ENCODE measurements around the gene KLK1. TPM values are rescaled to one million over a fixed set of nuclear protein-coding genes. Genes with fewer than 3 reads are reported as not detected.

Gene KLK1
- total RNA-seq, 1 donor from 2014 or later, result 2.7 TPM

DNA sequence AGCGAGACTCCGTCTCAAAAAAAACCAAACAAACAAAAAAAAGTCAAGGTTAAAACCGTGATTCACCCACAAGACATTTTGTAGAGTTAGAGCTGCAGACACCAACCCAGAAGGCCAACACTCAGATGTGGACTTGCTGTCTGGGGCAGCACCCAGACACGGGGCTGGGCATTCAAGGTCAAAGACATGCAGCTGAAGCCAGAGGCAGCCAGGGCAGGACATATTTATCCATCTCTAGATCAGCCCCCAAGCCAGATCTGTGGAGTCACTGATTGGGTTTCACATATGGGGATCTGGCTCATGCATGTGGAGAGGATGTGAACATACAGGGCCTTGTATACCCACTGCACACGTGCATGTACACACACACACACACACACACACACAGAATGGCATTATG lies 6.2 kb upstream of the KLK1 start:
- Mint-ChIP-seq H3K27ac (ENCODE audit: unreplicated experiment) (peak overlapping the region; percentile 24), H3K27me3 (ENCODE audit: unreplicated experiment) (peaks cover 7% of the 10 kb centered on the region), H3K4me1 (ENCODE audit: unreplicated experiment) (no peaks in the 10 kb centered on the region), H3K9me3 (ENCODE audit: unreplicated experiment) (peaks cover 6% of the 10 kb centered on the region), H3K36me3 (ENCODE audit: low read depth, unreplicated experiment) (no peaks in the 10 kb centered on the region), H3K4me3 (ENCODE audit: unreplicated experiment) (no peak overlapping the region)
- no peak for DNase-seq (ENCODE audit: low spot score)
- TF ChIP-seq, protein P1, sequence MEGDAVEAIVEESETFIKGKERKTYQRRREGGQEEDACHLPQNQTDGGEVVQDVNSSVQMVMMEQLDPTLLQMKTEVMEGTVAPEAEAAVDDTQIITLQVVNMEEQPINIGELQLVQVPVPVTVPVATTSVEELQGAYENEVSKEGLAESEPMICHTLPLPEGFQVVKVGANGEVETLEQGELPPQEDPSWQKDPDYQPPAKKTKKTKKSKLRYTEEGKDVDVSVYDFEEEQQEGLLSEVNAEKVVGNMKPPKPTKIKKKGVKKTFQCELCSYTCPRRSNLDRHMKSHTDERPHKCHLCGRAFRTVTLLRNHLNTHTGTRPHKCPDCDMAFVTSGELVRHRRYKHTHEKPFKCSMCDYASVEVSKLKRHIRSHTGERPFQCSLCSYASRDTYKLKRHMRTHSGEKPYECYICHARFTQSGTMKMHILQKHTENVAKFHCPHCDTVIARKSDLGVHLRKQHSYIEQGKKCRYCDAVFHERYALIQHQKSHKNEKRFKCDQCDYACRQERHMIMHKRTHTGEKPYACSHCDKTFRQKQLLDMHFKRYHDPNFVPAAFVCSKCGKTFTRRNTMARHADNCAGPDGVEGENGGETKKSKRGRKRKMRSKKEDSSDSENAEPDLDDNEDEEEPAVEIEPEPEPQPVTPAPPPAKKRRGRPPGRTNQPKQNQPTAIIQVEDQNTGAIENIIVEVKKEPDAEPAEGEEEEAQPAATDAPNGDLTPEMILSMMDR (IDR thresholded peaks at IDR 0.05; ENCODE audit: unreplicated experiment), result no peak

DNA sequence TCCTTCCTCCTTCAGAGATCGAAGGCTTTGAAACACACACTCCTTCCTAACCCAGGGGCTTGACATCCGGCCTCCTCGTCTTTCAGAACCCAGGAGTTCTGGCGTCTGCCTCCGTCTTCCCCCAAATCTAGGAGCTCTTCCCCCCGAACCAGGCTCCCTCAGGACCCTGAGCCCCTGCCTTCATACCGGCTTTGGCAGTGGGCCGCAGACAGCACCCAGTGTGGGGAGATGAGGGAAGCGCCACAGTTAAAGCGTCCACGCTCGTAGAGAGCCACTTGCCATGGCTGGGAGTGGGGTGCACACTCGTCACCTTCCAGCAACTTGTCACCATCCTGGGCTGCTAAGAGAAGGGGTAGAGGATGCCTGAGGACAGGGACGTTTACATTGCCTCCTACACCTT lies 3.9 kb upstream of the KLK1 start:
- Mint-ChIP-seq H3K9me3 (ENCODE audit: unreplicated experiment) (peaks cover 6% of the 10 kb centered on the region), H3K4me3 (ENCODE audit: unreplicated experiment) (no peak overlapping the region), H3K27me3 (ENCODE audit: unreplicated experiment) (peaks cover 9% of the 10 kb centered on the region), H3K36me3 (ENCODE audit: low read depth, unreplicated experiment) (no peaks in the 10 kb centered on the region), H3K27ac (ENCODE audit: unreplicated experiment) (no peak overlapping the region), H3K4me1 (ENCODE audit: unreplicated experiment) (no peaks in the 10 kb centered on the region)
- DNase-seq (ENCODE audit: low spot score), result no peak
- TF ChIP-seq, protein P1 (IDR thresholded peaks at IDR 0.05; ENCODE audit: unreplicated experiment), result no peak

DNA sequence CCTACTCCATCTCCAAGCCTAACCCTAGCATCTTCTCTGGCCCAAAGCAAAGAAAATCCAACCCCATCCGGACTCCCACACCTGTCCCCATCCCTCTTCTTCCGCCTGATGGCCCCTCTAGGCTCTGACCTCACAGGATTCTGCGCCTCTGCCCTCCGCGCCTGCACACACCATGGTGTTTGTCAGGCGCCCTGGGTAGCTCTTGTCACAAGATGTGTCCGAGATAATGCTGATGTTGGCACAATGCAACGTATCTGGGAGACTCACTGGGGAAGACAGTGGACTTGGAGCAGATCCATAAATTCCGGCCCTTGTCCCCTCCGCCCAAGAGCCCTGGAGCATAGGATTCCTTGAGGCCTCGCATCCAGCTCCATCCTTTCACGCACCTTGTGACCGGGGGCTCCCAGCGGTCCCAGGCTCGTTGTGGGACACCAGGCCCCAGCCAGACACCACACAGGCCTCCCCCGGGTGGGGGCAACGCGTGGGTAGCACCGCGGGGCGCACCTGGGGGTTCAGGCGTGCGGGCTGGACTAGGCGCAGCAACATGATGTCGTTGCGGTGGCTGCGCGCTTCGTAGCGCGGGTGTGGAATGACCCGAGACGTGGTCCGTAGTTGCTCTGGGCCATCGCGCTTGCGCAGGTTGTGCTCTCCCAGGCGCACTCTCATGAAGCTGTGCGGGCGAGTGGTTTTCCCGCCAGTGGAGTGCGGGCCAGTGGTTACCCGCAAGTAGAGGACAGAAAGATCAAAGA lies 3.1 kb upstream of the KLK1 start:
- TF ChIP-seq, protein P1 (IDR thresholded peaks at IDR 0.05; ENCODE audit: unreplicated experiment), result no peak
- Mint-ChIP-seq H3K27ac (ENCODE audit: unreplicated experiment) (no peak overlapping the region), H3K4me3 (ENCODE audit: unreplicated experiment) (no peak overlapping the region), H3K27me3 (ENCODE audit: unreplicated experiment) (peaks cover 14% of the 10 kb centered on the region), H3K36me3 (ENCODE audit: low read depth, unreplicated experiment) (no peaks in the 10 kb centered on the region), H3K9me3 (ENCODE audit: unreplicated experiment) (peaks cover 6% of the 10 kb centered on the region), H3K4me1 (ENCODE audit: unreplicated experiment) (no peaks in the 10 kb centered on the region)
- DNase-seq (ENCODE audit: low spot score), result no peak

DNA sequence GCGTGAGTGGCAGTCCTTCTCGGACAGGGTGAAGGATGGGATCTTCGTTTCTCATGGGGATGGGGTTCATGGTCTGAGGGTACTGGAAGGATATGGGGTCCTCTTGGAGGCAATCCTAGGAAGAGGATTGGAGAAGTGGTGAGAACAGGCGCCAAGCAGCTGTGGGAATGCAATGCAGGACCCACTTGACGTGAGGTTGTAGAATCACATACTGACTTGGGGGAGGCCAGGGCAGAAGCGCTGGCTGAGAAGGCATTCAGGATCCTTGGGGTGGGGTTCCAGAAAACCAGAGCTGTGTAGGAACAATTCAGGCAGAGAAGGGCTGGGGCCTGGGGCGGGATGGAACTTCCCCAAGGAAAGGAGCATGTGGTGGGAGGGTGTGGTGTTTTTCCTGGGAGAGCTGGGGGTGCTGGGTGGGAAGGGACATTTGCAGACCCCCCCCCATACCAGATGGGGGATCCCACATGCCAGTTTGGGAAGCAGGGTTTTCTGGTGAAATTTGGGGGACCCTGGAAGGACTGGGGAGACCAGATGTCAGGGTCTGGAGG lies 852 bp downstream of the KLK1 start:
- Mint-ChIP-seq H3K9me3 (ENCODE audit: unreplicated experiment) (peaks cover 6% of the 10 kb centered on the region), H3K4me1 (ENCODE audit: unreplicated experiment) (peaks cover 11% of the 10 kb centered on the region), H3K27me3 (ENCODE audit: unreplicated experiment) (peaks cover 24% of the 10 kb centered on the region), H3K27ac (ENCODE audit: unreplicated experiment) (no peak overlapping the region), H3K4me3 (ENCODE audit: unreplicated experiment) (no peak overlapping the region), H3K36me3 (ENCODE audit: low read depth, unreplicated experiment) (peaks cover 4% of the 10 kb centered on the region)
- TF ChIP-seq, protein P1 (IDR thresholded peaks at IDR 0.05; ENCODE audit: unreplicated experiment), result no peak
- no peak for DNase-seq (ENCODE audit: low spot score)

DNA sequence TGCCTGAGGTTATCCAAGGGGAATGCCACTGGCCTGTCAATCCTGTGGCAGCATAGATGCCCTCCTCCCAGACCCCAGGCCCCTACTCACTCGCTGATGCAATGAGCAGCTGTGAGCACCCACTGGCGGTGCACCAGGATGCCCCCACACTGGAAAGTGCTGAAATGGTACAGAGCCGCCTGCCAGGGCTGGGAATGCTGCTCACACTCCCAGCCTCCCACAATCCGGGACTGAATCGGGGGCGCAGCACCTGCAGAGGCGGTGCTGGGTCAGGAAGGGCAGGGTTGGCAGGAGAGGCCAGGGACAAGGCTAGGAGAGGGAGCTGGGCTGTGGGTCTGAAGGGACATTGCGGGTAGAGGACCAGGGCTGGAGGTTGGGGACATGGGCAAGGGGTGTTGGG lies 2.0 kb downstream of the KLK1 start:
- Mint-ChIP-seq H3K27me3 (ENCODE audit: unreplicated experiment) (peaks cover 23% of the 10 kb centered on the region), H3K36me3 (ENCODE audit: low read depth, unreplicated experiment) (peaks cover 4% of the 10 kb centered on the region), H3K9me3 (ENCODE audit: unreplicated experiment) (peaks cover 6% of the 10 kb centered on the region), H3K4me3 (ENCODE audit: unreplicated experiment) (no peak overlapping the region), H3K4me1 (ENCODE audit: unreplicated experiment) (peaks cover 11% of the 10 kb centered on the region), H3K27ac (ENCODE audit: unreplicated experiment) (no peak overlapping the region)
- TF ChIP-seq, protein P1 (IDR thresholded peaks at IDR 0.05; ENCODE audit: unreplicated experiment), result no peak
- DNase-seq (ENCODE audit: low spot score), result no peak
